Tracheal epithelial cell (primary cell): ENCODE data around the gene CHRNA1. TPM values are rescaled to one million over a fixed set of nuclear protein-coding genes. Genes with fewer than 3 reads are reported as not detected.

Source experiments
- total RNA-seq: library from RNA; depleted of rRNA; stranded (reverse); fragments of >200 nt; gene quantifications from 2 replicates; pipeline ENCODE4 v1.2.1, GENCODE V29; 2014

The CHRNA1 gene
- total RNA-seq, result 0.21 TPM in 1 of 2 replicates, not detected in the other

GRCh38 chr2:174764280-174765255 lies at the start of gene CHRNA1:
Gene CHRNA1, minus strand, starts transcription at chr2:174764472. Its CDS starts 78 bp downstream, at chr2:174764394.

Other genes starting within 250 kb of the CHRNA1 start
- 1.3 and 1.4 TPM in 2 replicates for gene WIPF1, start 166.7 kb downstream of the CHRNA1 start, total RNA-seq
- 0.21 and 0.72 TPM in 2 replicates for gene CHN1, start 240.9 kb upstream of the CHRNA1 start, total RNA-seq